GM23338 (cell line): ENCODE data around the gene PAX6.

Experiments
- CREB1 ChIP-seq: fragments of 250-450 bp; sonication (Bioruptor Pico); IDR thresholded peaks from 2 replicates; pipeline ENCODE4 v1.5.0; 2020; ENCODE audit warnings: low read depth, mild to moderate bottlenecking, moderate library complexity
- EZH2 ChIP-seq: fragments of 200-600 bp; sonication (generic); IDR thresholded peaks from one replicate; pipeline ENCODE4 v1.8.0; 2017; ENCODE audit warnings: antibody characterized with exemption, mild to moderate bottlenecking, low read depth; ENCODE audit not compliant: unreplicated experiment
- EZH2phosphoT487 ChIP-seq: fragments of 200-600 bp; sonication (generic); IDR thresholded peaks from one replicate; pipeline ENCODE4 v1.8.1; 2018; ENCODE audit warnings: antibody characterized with exemption; ENCODE audit not compliant: unreplicated experiment
- POLR2AphosphoS5 ChIP-seq: IDR thresholded peaks from 2 replicates; pipeline ENCODE4 v1.6.1; 2016; ENCODE audit warnings: antibody characterized with exemption, low read depth
- STAT1 ChIP-seq: IDR thresholded peaks from one replicate; pipeline ENCODE4 v1.6.1; 2016; ENCODE audit warnings: antibody characterized with exemption; ENCODE audit not compliant: unreplicated experiment
- ZNF331 ChIP-seq: fragments of 250-450 bp; sonication (Bioruptor Pico); IDR thresholded peaks from 2 replicates; pipeline ENCODE4 v1.5.0; 2020; ENCODE audit warnings: low read depth, mild to moderate bottlenecking, moderate library complexity
- TF ChIP-seq, protein P1 (sequence below), 2 experiments: fragments of 200-600 bp in 1 of 2; sonication (generic) in 1 of 2; conservative IDR thresholded peaks; 2 replicates each; pipeline versions ENCODE4 v1.5.1 to v1.6.1; 2016 to 2017; ENCODE audit warnings: antibody characterized with exemption in 2 of 2, low read depth in 2 of 2, mild to moderate bottlenecking in 2 of 2, moderate library complexity in 1 of 2
- TF ChIP-seq, protein P2 (sequence below): IDR thresholded peaks from one replicate; pipeline ENCODE4 v1.6.1; 2018; ENCODE audit warnings: antibody characterized with exemption; ENCODE audit not compliant: unreplicated experiment
- TF ChIP-seq, protein P3 (sequence below): IDR thresholded peaks from 2 replicates; pipeline ENCODE4 v1.6.1; 2016; ENCODE audit warnings: antibody characterized with exemption
- TF ChIP-seq, protein P4 (sequence below): fragments of 250-450 bp; sonication (Bioruptor Pico); IDR thresholded peaks from 2 replicates; pipeline ENCODE4 v1.5.0; 2020; ENCODE audit warnings: mild to moderate bottlenecking, moderate library complexity

DNA sequence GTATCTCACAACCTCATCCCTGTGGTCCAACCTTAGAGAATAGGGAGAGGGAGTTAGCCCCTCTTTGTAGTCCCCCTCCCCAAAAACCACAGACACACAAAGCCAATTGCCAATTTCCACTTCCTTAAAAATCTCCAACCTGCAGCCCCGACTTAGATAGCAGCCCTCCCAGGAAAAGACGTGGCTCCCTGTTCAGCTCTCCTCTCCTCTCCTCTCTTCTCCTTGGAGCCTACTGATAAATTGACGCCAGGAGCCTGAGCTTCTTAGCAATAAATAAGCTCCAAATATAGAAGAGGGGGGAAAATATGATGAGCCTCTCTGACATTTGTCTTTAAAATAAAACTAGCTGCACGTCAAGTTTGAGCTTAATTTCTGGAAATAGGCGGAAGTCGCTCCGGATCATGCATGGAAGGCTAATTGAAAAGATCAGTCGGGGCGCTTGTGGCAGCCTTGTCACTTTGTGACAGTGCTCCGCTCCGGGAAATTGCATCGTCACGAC, 7.3 kb downstream of the PAX6 start:
- TF ChIP-seq EZH2 = peak; percentile 99
- TF ChIP-seq, protein P1, sequence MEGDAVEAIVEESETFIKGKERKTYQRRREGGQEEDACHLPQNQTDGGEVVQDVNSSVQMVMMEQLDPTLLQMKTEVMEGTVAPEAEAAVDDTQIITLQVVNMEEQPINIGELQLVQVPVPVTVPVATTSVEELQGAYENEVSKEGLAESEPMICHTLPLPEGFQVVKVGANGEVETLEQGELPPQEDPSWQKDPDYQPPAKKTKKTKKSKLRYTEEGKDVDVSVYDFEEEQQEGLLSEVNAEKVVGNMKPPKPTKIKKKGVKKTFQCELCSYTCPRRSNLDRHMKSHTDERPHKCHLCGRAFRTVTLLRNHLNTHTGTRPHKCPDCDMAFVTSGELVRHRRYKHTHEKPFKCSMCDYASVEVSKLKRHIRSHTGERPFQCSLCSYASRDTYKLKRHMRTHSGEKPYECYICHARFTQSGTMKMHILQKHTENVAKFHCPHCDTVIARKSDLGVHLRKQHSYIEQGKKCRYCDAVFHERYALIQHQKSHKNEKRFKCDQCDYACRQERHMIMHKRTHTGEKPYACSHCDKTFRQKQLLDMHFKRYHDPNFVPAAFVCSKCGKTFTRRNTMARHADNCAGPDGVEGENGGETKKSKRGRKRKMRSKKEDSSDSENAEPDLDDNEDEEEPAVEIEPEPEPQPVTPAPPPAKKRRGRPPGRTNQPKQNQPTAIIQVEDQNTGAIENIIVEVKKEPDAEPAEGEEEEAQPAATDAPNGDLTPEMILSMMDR (conservative IDR thresholded peaks at IDR 0.05; ENCODE audit: low read depth in 2 of 2) = no peak
- TF ChIP-seq EZH2phosphoT487 = peak; percentile 39
- TF ChIP-seq POLR2AphosphoS5 = no peak
- TF ChIP-seq, protein P2, sequence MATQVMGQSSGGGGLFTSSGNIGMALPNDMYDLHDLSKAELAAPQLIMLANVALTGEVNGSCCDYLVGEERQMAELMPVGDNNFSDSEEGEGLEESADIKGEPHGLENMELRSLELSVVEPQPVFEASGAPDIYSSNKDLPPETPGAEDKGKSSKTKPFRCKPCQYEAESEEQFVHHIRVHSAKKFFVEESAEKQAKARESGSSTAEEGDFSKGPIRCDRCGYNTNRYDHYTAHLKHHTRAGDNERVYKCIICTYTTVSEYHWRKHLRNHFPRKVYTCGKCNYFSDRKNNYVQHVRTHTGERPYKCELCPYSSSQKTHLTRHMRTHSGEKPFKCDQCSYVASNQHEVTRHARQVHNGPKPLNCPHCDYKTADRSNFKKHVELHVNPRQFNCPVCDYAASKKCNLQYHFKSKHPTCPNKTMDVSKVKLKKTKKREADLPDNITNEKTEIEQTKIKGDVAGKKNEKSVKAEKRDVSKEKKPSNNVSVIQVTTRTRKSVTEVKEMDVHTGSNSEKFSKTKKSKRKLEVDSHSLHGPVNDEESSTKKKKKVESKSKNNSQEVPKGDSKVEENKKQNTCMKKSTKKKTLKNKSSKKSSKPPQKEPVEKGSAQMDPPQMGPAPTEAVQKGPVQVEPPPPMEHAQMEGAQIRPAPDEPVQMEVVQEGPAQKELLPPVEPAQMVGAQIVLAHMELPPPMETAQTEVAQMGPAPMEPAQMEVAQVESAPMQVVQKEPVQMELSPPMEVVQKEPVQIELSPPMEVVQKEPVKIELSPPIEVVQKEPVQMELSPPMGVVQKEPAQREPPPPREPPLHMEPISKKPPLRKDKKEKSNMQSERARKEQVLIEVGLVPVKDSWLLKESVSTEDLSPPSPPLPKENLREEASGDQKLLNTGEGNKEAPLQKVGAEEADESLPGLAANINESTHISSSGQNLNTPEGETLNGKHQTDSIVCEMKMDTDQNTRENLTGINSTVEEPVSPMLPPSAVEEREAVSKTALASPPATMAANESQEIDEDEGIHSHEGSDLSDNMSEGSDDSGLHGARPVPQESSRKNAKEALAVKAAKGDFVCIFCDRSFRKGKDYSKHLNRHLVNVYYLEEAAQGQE = no peak
- no peak for TF ChIP-seq STAT1
- TF ChIP-seq ZNF331 (CRISPR knock-in tag) = no peak
- TF ChIP-seq, protein P3, sequence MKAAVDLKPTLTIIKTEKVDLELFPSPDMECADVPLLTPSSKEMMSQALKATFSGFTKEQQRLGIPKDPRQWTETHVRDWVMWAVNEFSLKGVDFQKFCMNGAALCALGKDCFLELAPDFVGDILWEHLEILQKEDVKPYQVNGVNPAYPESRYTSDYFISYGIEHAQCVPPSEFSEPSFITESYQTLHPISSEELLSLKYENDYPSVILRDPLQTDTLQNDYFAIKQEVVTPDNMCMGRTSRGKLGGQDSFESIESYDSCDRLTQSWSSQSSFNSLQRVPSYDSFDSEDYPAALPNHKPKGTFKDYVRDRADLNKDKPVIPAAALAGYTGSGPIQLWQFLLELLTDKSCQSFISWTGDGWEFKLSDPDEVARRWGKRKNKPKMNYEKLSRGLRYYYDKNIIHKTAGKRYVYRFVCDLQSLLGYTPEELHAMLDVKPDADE = no peak
- TF ChIP-seq CREB1 (CRISPR knock-in tag) = no peak
- TF ChIP-seq, protein P4, sequence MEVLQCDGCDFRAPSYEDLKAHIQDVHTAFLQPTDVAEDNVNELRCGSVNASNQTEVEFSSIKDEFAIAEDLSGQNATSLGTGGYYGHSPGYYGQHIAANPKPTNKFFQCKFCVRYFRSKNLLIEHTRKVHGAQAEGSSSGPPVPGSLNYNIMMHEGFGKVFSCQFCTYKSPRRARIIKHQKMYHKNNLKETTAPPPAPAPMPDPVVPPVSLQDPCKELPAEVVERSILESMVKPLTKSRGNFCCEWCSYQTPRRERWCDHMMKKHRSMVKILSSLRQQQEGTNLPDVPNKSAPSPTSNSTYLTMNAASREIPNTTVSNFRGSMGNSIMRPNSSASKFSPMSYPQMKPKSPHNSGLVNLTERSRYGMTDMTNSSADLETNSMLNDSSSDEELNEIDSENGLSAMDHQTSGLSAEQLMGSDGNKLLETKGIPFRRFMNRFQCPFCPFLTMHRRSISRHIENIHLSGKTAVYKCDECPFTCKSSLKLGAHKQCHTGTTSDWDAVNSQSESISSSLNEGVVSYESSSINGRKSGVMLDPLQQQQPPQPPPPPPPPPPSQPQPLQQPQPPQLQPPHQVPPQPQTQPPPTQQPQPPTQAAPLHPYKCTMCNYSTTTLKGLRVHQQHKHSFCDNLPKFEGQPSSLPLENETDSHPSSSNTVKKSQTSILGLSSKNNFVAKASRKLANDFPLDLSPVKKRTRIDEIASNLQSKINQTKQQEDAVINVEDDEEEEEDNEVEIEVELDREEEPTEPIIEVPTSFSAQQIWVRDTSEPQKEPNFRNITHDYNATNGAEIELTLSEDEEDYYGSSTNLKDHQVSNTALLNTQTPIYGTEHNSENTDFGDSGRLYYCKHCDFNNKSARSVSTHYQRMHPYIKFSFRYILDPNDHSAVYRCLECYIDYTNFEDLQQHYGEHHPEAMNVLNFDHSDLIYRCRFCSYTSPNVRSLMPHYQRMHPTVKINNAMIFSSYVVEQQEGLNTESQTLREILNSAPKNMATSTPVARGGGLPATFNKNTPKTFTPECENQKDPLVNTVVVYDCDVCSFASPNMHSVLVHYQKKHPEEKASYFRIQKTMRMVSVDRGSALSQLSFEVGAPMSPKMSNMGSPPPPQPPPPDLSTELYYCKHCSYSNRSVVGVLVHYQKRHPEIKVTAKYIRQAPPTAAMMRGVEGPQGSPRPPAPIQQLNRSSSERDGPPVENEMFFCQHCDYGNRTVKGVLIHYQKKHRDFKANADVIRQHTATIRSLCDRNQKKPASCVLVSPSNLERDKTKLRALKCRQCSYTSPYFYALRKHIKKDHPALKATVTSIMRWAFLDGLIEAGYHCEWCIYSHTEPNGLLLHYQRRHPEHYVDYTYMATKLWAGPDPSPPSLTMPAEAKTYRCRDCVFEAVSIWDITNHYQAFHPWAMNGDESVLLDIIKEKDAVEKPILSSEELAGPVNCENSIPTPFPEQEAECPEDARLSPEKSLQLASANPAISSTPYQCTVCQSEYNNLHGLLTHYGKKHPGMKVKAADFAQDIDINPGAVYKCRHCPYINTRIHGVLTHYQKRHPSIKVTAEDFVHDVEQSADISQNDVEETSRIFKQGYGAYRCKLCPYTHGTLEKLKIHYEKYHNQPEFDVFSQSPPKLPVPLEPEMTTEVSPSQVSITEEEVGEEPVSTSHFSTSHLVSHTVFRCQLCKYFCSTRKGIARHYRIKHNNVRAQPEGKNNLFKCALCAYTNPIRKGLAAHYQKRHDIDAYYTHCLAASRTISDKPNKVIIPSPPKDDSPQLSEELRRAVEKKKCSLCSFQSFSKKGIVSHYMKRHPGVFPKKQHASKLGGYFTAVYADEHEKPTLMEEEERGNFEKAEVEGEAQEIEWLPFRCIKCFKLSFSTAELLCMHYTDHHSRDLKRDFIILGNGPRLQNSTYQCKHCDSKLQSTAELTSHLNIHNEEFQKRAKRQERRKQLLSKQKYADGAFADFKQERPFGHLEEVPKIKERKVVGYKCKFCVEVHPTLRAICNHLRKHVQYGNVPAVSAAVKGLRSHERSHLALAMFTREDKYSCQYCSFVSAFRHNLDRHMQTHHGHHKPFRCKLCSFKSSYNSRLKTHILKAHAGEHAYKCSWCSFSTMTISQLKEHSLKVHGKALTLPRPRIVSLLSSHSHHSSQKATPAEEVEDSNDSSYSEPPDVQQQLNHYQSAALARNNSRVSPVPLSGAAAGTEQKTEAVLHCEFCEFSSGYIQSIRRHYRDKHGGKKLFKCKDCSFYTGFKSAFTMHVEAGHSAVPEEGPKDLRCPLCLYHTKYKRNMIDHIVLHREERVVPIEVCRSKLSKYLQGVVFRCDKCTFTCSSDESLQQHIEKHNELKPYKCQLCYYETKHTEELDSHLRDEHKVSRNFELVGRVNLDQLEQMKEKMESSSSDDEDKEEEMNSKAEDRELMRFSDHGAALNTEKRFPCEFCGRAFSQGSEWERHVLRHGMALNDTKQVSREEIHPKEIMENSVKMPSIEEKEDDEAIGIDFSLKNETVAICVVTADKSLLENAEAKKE (CRISPR knock-in tag) = no peak
